H1 (cell line): ENCODE results near the gene TYW1B.
"Not testable (repeated sequence)": the region's sequence is repeated elsewhere in the genome, so short reads cannot be mapped to it uniquely, and the experiment has no call there.

Experiments
- GABPA ChIP-seq: IDR thresholded peaks from 2 replicates; pipeline ENCODE4 v1.6.1; 2011; ENCODE audit warnings: mild to moderate bottlenecking, low read length, moderate library complexity, borderline replicate concordance; ENCODE audit not compliant: insufficient read depth
- HDAC2 ChIP-seq, 2 experiments: fragments of 300-600 bp in 1 of 2; sonication (generic) in 1 of 2; IDR thresholded peaks; 2 replicates each; pipeline ENCODE4 v1.6.1; 2011 to 2012; ENCODE audit warnings: low read depth in 2 of 2, low read length in 2 of 2, mild to moderate bottlenecking in 2 of 2, moderate library complexity in 2 of 2, borderline replicate concordance in 1 of 2, inconsistent platforms in 1 of 2
- KDM4A ChIP-seq: IDR thresholded peaks from one replicate; pipeline ENCODE4 v1.7.1; 2012; ENCODE audit warnings: low read depth, mild to moderate bottlenecking, moderate library complexity, low read length, inconsistent platforms; ENCODE audit not compliant: severe bottlenecking
- SP4 ChIP-seq: IDR thresholded peaks from 2 replicates; pipeline ENCODE4 v1.6.1; 2012; ENCODE audit warnings: low read length, inconsistent platforms
- YY1 ChIP-seq: IDR thresholded peaks from 2 replicates; pipeline ENCODE4 v1.6.1; 2011; ENCODE audit warnings: low read depth, mild to moderate bottlenecking, low read length
- TF ChIP-seq, protein P1 (sequence below), 3 experiments: IDR thresholded peaks; 1 replicate in 2 of 3; 2 replicates in 1 of 3; pipeline versions ENCODE4 v1.5.1 to v1.6.1; 2011; ENCODE audit warnings: low read length in 3 of 3, mild to moderate bottlenecking in 3 of 3, inconsistent platforms in 2 of 3, low read depth in 1 of 3, moderate library complexity in 1 of 3; ENCODE audit not compliant: insufficient read depth in 1 of 3; ENCODE audit errors: control extremely low read depth in 1 of 3
- TF ChIP-seq, protein P2 (sequence below): IDR thresholded peaks from 2 replicates; pipeline ENCODE4 v1.6.1; 2012; ENCODE audit warnings: inconsistent platforms
- TF ChIP-seq, protein P3 (sequence below): fragments of 300-600 bp; sonication (generic); IDR thresholded peaks from 2 replicates; pipeline ENCODE4 v1.7.1; 2012; ENCODE audit warnings: low read length, moderate library complexity, mild to moderate bottlenecking, inconsistent platforms; ENCODE audit not compliant: insufficient replicate concordance

DNA sequence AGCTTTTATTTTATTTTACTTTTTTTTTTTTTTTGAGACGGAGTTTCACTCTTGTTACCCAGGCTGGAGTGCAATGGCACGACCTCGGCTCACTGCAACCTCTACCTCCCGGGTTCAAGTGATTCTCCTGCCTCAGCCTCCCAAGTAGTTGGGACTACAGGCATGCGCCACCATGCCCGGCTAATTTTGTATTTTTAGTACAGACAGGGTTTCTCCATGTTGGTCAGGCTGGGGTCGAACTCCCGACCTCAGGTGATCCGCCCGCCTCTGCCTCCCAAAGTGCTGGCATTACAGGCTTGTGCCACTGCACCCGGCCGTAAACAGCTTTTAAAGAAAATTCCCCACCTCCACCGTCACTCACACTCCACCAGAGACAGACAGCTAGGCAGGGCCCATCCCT is 19.5 kb downstream of the TYW1B start:
- not testable (repeated sequence) for TF ChIP-seq YY1; HDAC2 (IDR thresholded peaks at IDR 0.05; ENCODE audit: borderline replicate concordance in 1 of 2, low read depth in 2 of 2, low read length in 2 of 2); KDM4A; SP4; GABPA
- TF ChIP-seq, protein P1, sequence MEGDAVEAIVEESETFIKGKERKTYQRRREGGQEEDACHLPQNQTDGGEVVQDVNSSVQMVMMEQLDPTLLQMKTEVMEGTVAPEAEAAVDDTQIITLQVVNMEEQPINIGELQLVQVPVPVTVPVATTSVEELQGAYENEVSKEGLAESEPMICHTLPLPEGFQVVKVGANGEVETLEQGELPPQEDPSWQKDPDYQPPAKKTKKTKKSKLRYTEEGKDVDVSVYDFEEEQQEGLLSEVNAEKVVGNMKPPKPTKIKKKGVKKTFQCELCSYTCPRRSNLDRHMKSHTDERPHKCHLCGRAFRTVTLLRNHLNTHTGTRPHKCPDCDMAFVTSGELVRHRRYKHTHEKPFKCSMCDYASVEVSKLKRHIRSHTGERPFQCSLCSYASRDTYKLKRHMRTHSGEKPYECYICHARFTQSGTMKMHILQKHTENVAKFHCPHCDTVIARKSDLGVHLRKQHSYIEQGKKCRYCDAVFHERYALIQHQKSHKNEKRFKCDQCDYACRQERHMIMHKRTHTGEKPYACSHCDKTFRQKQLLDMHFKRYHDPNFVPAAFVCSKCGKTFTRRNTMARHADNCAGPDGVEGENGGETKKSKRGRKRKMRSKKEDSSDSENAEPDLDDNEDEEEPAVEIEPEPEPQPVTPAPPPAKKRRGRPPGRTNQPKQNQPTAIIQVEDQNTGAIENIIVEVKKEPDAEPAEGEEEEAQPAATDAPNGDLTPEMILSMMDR (IDR thresholded peaks at IDR 0.05; ENCODE audit: control extremely low read depth in 1 of 3, insufficient read depth in 1 of 3, low read depth in 1 of 3, low read length in 3 of 3) = not testable (repeated sequence)
- TF ChIP-seq, protein P2, sequence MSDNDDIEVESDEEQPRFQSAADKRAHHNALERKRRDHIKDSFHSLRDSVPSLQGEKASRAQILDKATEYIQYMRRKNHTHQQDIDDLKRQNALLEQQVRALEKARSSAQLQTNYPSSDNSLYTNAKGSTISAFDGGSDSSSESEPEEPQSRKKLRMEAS = not testable (repeated sequence)
- TF ChIP-seq, protein P3, sequence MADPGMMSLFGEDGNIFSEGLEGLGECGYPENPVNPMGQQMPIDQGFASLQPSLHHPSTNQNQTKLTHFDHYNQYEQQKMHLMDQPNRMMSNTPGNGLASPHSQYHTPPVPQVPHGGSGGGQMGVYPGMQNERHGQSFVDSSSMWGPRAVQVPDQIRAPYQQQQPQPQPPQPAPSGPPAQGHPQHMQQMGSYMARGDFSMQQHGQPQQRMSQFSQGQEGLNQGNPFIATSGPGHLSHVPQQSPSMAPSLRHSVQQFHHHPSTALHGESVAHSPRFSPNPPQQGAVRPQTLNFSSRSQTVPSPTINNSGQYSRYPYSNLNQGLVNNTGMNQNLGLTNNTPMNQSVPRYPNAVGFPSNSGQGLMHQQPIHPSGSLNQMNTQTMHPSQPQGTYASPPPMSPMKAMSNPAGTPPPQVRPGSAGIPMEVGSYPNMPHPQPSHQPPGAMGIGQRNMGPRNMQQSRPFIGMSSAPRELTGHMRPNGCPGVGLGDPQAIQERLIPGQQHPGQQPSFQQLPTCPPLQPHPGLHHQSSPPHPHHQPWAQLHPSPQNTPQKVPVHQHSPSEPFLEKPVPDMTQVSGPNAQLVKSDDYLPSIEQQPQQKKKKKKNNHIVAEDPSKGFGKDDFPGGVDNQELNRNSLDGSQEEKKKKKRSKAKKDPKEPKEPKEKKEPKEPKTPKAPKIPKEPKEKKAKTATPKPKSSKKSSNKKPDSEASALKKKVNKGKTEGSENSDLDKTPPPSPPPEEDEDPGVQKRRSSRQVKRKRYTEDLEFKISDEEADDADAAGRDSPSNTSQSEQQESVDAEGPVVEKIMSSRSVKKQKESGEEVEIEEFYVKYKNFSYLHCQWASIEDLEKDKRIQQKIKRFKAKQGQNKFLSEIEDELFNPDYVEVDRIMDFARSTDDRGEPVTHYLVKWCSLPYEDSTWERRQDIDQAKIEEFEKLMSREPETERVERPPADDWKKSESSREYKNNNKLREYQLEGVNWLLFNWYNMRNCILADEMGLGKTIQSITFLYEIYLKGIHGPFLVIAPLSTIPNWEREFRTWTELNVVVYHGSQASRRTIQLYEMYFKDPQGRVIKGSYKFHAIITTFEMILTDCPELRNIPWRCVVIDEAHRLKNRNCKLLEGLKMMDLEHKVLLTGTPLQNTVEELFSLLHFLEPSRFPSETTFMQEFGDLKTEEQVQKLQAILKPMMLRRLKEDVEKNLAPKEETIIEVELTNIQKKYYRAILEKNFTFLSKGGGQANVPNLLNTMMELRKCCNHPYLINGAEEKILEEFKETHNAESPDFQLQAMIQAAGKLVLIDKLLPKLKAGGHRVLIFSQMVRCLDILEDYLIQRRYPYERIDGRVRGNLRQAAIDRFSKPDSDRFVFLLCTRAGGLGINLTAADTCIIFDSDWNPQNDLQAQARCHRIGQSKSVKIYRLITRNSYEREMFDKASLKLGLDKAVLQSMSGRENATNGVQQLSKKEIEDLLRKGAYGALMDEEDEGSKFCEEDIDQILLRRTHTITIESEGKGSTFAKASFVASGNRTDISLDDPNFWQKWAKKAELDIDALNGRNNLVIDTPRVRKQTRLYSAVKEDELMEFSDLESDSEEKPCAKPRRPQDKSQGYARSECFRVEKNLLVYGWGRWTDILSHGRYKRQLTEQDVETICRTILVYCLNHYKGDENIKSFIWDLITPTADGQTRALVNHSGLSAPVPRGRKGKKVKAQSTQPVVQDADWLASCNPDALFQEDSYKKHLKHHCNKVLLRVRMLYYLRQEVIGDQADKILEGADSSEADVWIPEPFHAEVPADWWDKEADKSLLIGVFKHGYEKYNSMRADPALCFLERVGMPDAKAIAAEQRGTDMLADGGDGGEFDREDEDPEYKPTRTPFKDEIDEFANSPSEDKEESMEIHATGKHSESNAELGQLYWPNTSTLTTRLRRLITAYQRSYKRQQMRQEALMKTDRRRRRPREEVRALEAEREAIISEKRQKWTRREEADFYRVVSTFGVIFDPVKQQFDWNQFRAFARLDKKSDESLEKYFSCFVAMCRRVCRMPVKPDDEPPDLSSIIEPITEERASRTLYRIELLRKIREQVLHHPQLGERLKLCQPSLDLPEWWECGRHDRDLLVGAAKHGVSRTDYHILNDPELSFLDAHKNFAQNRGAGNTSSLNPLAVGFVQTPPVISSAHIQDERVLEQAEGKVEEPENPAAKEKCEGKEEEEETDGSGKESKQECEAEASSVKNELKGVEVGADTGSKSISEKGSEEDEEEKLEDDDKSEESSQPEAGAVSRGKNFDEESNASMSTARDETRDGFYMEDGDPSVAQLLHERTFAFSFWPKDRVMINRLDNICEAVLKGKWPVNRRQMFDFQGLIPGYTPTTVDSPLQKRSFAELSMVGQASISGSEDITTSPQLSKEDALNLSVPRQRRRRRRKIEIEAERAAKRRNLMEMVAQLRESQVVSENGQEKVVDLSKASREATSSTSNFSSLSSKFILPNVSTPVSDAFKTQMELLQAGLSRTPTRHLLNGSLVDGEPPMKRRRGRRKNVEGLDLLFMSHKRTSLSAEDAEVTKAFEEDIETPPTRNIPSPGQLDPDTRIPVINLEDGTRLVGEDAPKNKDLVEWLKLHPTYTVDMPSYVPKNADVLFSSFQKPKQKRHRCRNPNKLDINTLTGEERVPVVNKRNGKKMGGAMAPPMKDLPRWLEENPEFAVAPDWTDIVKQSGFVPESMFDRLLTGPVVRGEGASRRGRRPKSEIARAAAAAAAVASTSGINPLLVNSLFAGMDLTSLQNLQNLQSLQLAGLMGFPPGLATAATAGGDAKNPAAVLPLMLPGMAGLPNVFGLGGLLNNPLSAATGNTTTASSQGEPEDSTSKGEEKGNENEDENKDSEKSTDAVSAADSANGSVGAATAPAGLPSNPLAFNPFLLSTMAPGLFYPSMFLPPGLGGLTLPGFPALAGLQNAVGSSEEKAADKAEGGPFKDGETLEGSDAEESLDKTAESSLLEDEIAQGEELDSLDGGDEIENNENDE = not testable (repeated sequence)
